Stimulated activated naive CD8-positive, alpha-beta T cell treated with anti-CD3 and anti-CD28 coated beads, Interleukin-15, Interleukin-2, amounts not matched to agents 100 U/mL and 50 U/mL, for 24 hours (primary cell): ENCODE results near the gene SORCS1.

Source experiments
- ATAC-seq: fragments of 150-1000 bp; cut with Tn5 transposase; one replicate; pipeline ENCODE4 v1.10.0; 2021
- DNase-seq: peaks from one replicate; pipeline ENCODE4 v3.0.0; 2021

The SORCS1 gene

GRCh38 chr10:106534441-106534840 is 630.1 kb downstream of the SORCS1 start:
- ATAC-seq: no peak
- DNase-seq: no peak

DNA sequence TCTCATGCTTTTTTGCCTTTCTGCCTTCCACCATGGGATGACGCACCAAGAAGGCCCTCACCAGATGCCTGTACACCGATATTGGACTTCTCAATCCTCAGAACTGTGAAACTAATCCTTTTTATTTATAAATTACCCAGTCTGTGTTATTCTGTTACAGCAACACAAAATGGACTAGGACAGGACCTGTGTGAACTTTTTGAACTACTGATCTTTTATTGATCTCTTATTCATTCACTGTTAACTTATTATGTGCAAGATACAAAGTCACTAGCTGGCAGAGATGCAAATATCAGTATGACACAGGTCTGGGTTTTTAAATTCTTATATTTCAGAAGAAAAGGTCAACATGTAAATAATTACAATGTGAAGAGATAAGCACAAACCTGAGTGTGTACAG is 635.8 kb downstream of the SORCS1 start:
- no peak for ATAC-seq
- no peak for DNase-seq

GRCh38 chr10:106525835-106526234 is 638.7 kb downstream of the SORCS1 start:
- ATAC-seq: no peak
- no peak for DNase-seq
